Panc1 (cell line): ENCODE results near the gene ATP13A2. TPM values are rescaled to one million over a fixed set of nuclear protein-coding genes. Genes with fewer than 3 reads are reported as not detected.
"Not testable (repeated sequence)": the region's sequence is repeated elsewhere in the genome, so short reads cannot be mapped to it uniquely, and the experiment has no call there.

Source experiments
- ATAC-seq: fragments of 200-7000 bp; cut with Tn5 transposase; 2 replicates; pipeline ENCODE4 v1.9.1; 2020; ENCODE audit warnings: mild to moderate bottlenecking, moderate library complexity
- BruUV-seq: library from RNA; stranded (reverse); fragments of 400-500 nt; replicated peaks from 2 replicates; lab custom pipeline; 2021; lab: Mats Ljungman, UMichigan
- CTCF ChIA-PET: fragments of 300-600 bp; sonication (Branson Sonifier 250); formaldehyde crosslinking; loops from one replicate; lab custom pipeline; 2022; ENCODE audit warnings: antibody characterized with exemption; lab: Charles Lee
- POLR2A ChIA-PET: fragments of 300-600 bp; sonication (Branson Sonifier 250); formaldehyde crosslinking; loops from one replicate; lab custom pipeline; 2022; ENCODE audit warnings: antibody characterized with exemption; lab: Charles Lee
- DNase-seq: peaks from one replicate; pipeline ENCODE4 v3.0.0-alpha.2; 2010; ENCODE audit warnings: low read depth, low spot score
- H3K27ac ChIP-seq: 2 replicates; pipeline ENCODE4 v1.5.1; 2011; ENCODE audit warnings: mild to moderate bottlenecking, low read length, inconsistent platforms
- H3K27me3 ChIP-seq: fragments of 200-500 bp; sonication (Bioruptor generic); 2 replicates; pipeline ENCODE4 v1.6.0; 2014; ENCODE audit warnings: low read length, inconsistent platforms; ENCODE audit not compliant: control insufficient read depth, insufficient read depth
- H3K36me3 ChIP-seq: fragments of 200-500 bp; sonication (Bioruptor generic); 2 replicates; pipeline ENCODE4 v1.5.1; 2014; ENCODE audit warnings: inconsistent platforms, mild to moderate bottlenecking, low read length, moderate library complexity; ENCODE audit not compliant: control insufficient read depth, insufficient read depth
- H3K4me1 ChIP-seq: 2 replicates; pipeline ENCODE4 v1.5.1; 2011; ENCODE audit warnings: inconsistent platforms, mild to moderate bottlenecking, low read length, moderate library complexity; ENCODE audit not compliant: control insufficient read depth, insufficient read depth
- H3K4me3 ChIP-seq, 2 experiments: 2 replicates each; pipeline ENCODE4 v1.5.1; 2011 to 2012; ENCODE audit warnings: low read depth in 2 of 2, low read length in 2 of 2, mild to moderate bottlenecking in 2 of 2, inconsistent platforms in 1 of 2, moderate library complexity in 1 of 2
- H3K9me3 ChIP-seq: fragments of 200-500 bp; sonication (Bioruptor generic); 2 replicates; pipeline ENCODE4 v1.5.1; 2014; ENCODE audit warnings: low read depth, mild to moderate bottlenecking, inconsistent platforms, low read length, moderate library complexity; ENCODE audit not compliant: control insufficient read depth, insufficient read depth
- POLR2AphosphoS5 ChIP-seq: IDR thresholded peaks from 2 replicates; pipeline ENCODE4 v1.6.1; 2012; ENCODE audit warnings: mild to moderate bottlenecking, low read depth, low read length, moderate library complexity
- REST ChIP-seq, 2 experiments: IDR thresholded peaks; 2 replicates each; pipeline ENCODE4 v1.6.1; 2011 to 2012; ENCODE audit warnings: low read depth in 2 of 2, control low read depth in 1 of 2, low read length in 1 of 2, mild to moderate bottlenecking in 1 of 2, moderate library complexity in 1 of 2; ENCODE audit not compliant: insufficient read depth in 1 of 2
- SIN3A ChIP-seq: IDR thresholded peaks from 2 replicates; pipeline ENCODE4 v1.6.1; 2012; ENCODE audit warnings: low read depth, mild to moderate bottlenecking, low read length, moderate library complexity, borderline replicate concordance; ENCODE audit not compliant: insufficient read depth
- TCF7L2 ChIP-seq: IDR thresholded peaks from 2 replicates; pipeline ENCODE4 v1.6.1; 2011; ENCODE audit warnings: mild to moderate bottlenecking, low read depth, low read length, inconsistent platforms
- in situ Hi-C: cut with HindIII; loops from 2 replicates; pipeline ENCODE4 v1.10.0; 2016; ENCODE audit warnings: low sequenced_read_pairs, low pct_unique_long_range_greater_than_20kb
- intact Hi-C: fragments of 100-400 bp; cut with micrococcal nuclease; formaldehyde crosslinking; loops from one replicate; pipeline ENCODE4 v1.10.0; 2022; ENCODE audit not compliant: unreplicated experiment
- total RNA-seq: library from RNA; stranded (reverse); gene quantifications from one replicate; pipeline ENCODE4 v1.2.1, GENCODE V29; 2021; ENCODE audit not compliant: unreplicated experiment
- TF ChIP-seq, protein P1 (sequence below): fragments of 450-650 bp; IDR thresholded peaks from 2 replicates; pipeline ENCODE4 v1.5.1; 2017; ENCODE audit warnings: mild to moderate bottlenecking

The ATP13A2 gene
- total RNA-seq, 1 experiment from 2014 or later: 49.9 TPM

GRCh38 chr1:16944038-16944437 lies 67.7 kb downstream of the ATP13A2 start:
- BruUV-seq: no TSS peak
- intact Hi-C loops (no loop called here), in situ Hi-C loops (no loop called here)
- no peak overlapping the region for H3K27ac ChIP-seq
- POLR2A ChIA-PET: no interaction called here
- no peak for ATAC-seq
- no peaks in the 10 kb centered on the region for H3K36me3 ChIP-seq
- H3K27me3 ChIP-seq: no peaks in the 10 kb centered on the region
- H3K4me3 ChIP-seq: no peak overlapping the region
- H3K4me1 ChIP-seq: no peaks in the 10 kb centered on the region; the same call in 1 of the 2 replicates
- CTCF ChIA-PET: no interaction called here
- H3K9me3 ChIP-seq: no peaks in the 10 kb centered on the region
- no peak for DNase-seq
- TF ChIP-seq POLR2AphosphoS5 (no peak), REST (IDR thresholded peaks at IDR 0.05; ENCODE audit: insufficient read depth in 1 of 2, low read depth in 2 of 2, low read length in 1 of 2) (no peak), TCF7L2 (no peak), SIN3A (no peak)
- TF ChIP-seq, protein P1, sequence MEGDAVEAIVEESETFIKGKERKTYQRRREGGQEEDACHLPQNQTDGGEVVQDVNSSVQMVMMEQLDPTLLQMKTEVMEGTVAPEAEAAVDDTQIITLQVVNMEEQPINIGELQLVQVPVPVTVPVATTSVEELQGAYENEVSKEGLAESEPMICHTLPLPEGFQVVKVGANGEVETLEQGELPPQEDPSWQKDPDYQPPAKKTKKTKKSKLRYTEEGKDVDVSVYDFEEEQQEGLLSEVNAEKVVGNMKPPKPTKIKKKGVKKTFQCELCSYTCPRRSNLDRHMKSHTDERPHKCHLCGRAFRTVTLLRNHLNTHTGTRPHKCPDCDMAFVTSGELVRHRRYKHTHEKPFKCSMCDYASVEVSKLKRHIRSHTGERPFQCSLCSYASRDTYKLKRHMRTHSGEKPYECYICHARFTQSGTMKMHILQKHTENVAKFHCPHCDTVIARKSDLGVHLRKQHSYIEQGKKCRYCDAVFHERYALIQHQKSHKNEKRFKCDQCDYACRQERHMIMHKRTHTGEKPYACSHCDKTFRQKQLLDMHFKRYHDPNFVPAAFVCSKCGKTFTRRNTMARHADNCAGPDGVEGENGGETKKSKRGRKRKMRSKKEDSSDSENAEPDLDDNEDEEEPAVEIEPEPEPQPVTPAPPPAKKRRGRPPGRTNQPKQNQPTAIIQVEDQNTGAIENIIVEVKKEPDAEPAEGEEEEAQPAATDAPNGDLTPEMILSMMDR: no peak

DNA sequence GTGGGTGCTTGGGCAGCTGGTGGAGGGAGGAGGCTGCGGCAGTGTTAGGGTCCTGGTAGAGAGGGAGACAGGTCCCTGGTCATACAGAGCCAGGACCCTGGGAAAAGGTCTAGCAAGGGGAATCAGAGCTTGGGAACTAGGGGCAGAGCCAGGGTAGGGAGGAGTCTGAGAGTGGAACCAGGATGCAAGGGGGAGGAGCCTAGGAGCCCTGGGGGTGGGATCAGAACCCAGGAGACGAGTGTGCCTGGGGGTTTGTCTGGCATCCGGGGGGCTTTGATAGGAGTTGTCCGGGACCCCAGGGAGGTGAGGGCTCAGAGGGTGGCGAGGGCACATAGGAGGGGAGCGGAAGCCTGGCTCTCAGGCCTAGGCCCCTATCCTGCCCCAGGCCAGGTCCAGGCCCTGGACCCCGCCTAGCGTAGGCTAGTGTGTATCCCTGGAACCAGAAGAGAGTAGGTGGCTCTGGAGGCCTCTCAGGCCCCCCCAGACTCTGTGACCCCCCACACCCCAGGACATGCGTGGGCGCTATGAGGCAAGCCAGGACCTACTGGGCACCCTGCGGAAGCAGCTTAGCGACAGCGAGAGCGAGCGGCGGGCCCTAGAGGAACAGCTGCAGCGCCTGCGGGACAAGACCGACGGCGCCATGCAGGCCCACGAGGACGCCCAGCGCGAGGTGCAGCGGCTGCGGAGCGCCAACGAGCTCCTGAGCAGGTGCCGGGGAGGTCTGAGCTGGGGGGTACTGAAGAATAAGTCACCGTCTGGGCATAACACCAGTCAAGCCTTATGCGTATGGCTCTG lies 72.1 kb downstream of the ATP13A2 start:
- intact Hi-C loops, H3K4me3 ChIP-seq, H3K36me3 ChIP-seq, H3K9me3 ChIP-seq, CTCF ChIA-PET, H3K27me3 ChIP-seq, BruUV-seq, in situ Hi-C loops, POLR2A ChIA-PET, H3K27ac ChIP-seq, H3K4me1 ChIP-seq, DNase-seq: not testable (repeated sequence)
- ATAC-seq: peak; percentile 77
